Measurements from ENCODE around the gene CLEC10A. TPM values are rescaled to one million over a fixed set of nuclear protein-coding genes. Genes with fewer than 3 reads are reported as not detected.
"Not testable (repeated sequence)": the region's sequence is repeated elsewhere in the genome, so short reads cannot be mapped to it uniquely, and the experiment has no call there.

CLEC10A gene
- polyA plus RNA-seq, 5 donors = 2.1 to 4.8 (median 3.5) TPM

GRCh38 chr17:7109461-7110322 is 29.6 kb upstream of the CLEC10A start:
- DNase-seq = no peak

- DNase-seq = no peak
These were observed 28.9 kb upstream of the CLEC10A start for GRCh38 chr17:7108981-7109380.

GRCh38 chr17:7108560-7108925 is 28.5 kb upstream of the CLEC10A start:
- DNase-seq = no peak

GRCh38 chr17:7107795-7108559 is 27.9 kb upstream of the CLEC10A start:
- DNase-seq = no peak

GRCh38 chr17:7107012-7107754 is 27.1 kb upstream of the CLEC10A start:
- no peak for DNase-seq

GRCh38 chr17:7102421-7102820 is 22.4 kb upstream of the CLEC10A start:
- DNase-seq = no peak

- no peak for DNase-seq
These were observed 21.5 kb upstream of the CLEC10A start for GRCh38 chr17:7101531-7101930.

GRCh38 chr17:7100641-7101379 is 20.8 kb upstream of the CLEC10A start:
- not testable (repeated sequence) for DNase-seq

- DNase-seq = no peak
These were observed 18.9 kb upstream of the CLEC10A start for GRCh38 chr17:7098802-7099459.

GRCh38 chr17:7097940-7098339 is 17.9 kb upstream of the CLEC10A start:
- DNase-seq = no peak

GRCh38 chr17:7095625-7096024 is 15.6 kb upstream of the CLEC10A start:
- DNase-seq = no peak

- no peak for DNase-seq
These were observed 14.6 kb upstream of the CLEC10A start for GRCh38 chr17:7094652-7095019.

- not testable (repeated sequence) for DNase-seq
These were observed 11.4 kb upstream of the CLEC10A start for GRCh38 chr17:7091311-7092005.

- DNase-seq = not testable (repeated sequence)
These were observed 9.5 kb upstream of the CLEC10A start for GRCh38 chr17:7089570-7089969.

GRCh38 chr17:7088442-7088841 is 8.4 kb upstream of the CLEC10A start:
- DNase-seq = not testable (repeated sequence)

- no peak for DNase-seq
These were observed 4.0 kb upstream of the CLEC10A start for GRCh38 chr17:7084088-7084487.

GRCh38 chr17:7083592-7083991 is 3.5 kb upstream of the CLEC10A start:
- no peak for DNase-seq

GRCh38 chr17:7081341-7082062 is 1.5 kb upstream of the CLEC10A start:
- no peak for DNase-seq

- DNase-seq = peak in 1 of 2 donors; percentile 7
These were observed 498 bp upstream of the CLEC10A start for GRCh38 chr17:7080456-7081041.

All from right lung (tissue), 5 donors.